Nephron (organoid): ENCODE measurements around the gene NRARP.
A peak's percentile ranks its signal among the peaks of the same experiment; 100 is the strongest.

Experiments
- H3K27ac Mint-ChIP-seq, 3 experiments: 2 replicates each; pipeline ENCODE4 v1.8.0; 2020; ENCODE audit warnings: mixed read lengths in 3 of 3, mild to moderate bottlenecking in 2 of 3, moderate library complexity in 1 of 3
- H3K27me3 Mint-ChIP-seq: 2 replicates; pipeline ENCODE4 v1.8.0; 2021; ENCODE audit warnings: low read depth, mild to moderate bottlenecking, moderate library complexity, mixed read lengths
- H3K36me3 Mint-ChIP-seq: 2 replicates; pipeline ENCODE4 v1.8.0; 2020; ENCODE audit warnings: low read depth, mixed read lengths
- H3K4me1 Mint-ChIP-seq: 2 replicates; pipeline ENCODE4 v1.8.0; 2020; ENCODE audit warnings: mixed read lengths
- H3K4me3 Mint-ChIP-seq, 3 experiments: 2 replicates each; pipeline ENCODE4 v1.8.0; 2020; ENCODE audit warnings: mild to moderate bottlenecking in 3 of 3, mixed read lengths in 3 of 3, moderate library complexity in 2 of 3
- H3K9me3 Mint-ChIP-seq: 2 replicates; pipeline ENCODE4 v1.8.0; 2020; ENCODE audit warnings: mixed read lengths
- CTCF ChIP-seq, 3 experiments: fragments of 200-600 bp; sonication (generic); IDR thresholded peaks; one replicate each; pipeline ENCODE4 v1.5.0; 2021; ENCODE audit warnings: antibody characterized with exemption in 3 of 3; ENCODE audit not compliant: unreplicated experiment in 3 of 3

Gene NRARP

DNA sequence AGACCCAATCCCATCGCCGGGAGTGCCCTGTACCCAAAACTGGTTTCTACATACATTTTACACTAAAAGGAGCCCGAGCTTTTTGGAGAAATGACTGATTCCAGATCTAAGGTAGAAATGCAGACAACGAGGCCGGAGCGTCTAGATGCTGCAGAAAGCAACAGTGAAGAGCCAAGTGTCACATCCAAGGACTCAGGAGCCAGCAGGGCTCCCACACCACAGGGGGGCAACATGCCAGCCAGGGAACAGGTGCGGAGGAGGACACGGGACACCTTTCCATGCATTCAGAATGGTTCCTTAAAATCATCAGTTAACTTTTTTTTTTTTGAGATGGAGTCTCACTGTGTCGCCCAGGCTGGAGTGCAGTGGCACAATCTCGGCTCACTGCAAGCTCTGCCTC lies 23.1 kb upstream of the NRARP start:
- peaks cover 2% of the 10 kb centered on the region for H3K9me3 Mint-ChIP-seq
- H3K4me3 Mint-ChIP-seq = no peak overlapping the region
- no peaks in the 10 kb centered on the region for H3K4me1 Mint-ChIP-seq
- H3K27ac Mint-ChIP-seq = no peak overlapping the region
- TF ChIP-seq CTCF (IDR thresholded peaks at IDR 0.05; ENCODE audit: unreplicated experiment in 3 of 3) = no peak
- H3K27me3 Mint-ChIP-seq = no peaks in the 10 kb centered on the region
- H3K36me3 Mint-ChIP-seq = peaks cover 6% of the 10 kb centered on the region

DNA sequence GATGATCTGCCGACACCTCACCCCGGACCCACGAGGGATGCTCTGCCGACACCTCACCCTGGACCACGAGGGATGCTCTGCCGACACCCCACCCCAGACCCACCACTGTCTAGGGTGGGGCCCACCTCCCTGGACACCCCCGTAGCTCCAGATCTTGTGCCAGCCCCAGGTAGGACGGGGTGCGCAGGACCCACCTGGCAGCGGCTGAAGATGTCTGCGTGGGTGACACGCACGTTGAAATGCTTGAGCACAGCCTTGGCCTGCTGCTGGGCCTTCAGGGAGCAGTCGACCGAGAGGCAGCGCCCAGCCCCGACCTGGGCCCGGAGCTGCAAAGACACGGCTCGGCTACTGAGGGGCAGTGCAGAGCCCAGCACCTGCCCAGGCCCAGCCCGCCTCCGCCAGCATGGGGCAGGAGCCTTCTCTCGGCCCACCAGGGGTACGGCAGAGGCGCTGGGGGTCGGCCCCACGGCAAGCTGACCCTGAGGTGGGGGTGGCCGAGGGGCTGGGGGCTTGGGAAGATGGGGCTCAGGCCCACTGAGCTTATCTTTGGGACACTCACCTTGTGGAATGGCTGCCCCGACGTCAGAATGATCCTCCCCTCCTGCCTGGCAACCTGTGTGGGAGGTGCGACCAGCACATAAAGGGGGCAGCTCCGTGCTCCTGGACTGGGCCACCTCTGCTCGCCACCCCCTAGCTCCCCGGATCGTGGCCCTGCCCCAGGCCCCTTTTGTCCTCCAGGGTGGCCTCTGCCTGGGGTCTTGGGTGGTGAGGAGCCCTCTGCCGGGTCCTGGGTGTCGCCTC lies 21.7 kb upstream of the NRARP start:
- no peak overlapping the region for H3K27ac Mint-ChIP-seq
- no peaks in the 10 kb centered on the region for H3K4me1 Mint-ChIP-seq
- no peak overlapping the region for H3K4me3 Mint-ChIP-seq
- H3K27me3 Mint-ChIP-seq = no peaks in the 10 kb centered on the region
- TF ChIP-seq CTCF (IDR thresholded peaks at IDR 0.05; ENCODE audit: unreplicated experiment in 3 of 3) = no peak
- H3K36me3 Mint-ChIP-seq = peaks cover 6% of the 10 kb centered on the region
- no peaks in the 10 kb centered on the region for H3K9me3 Mint-ChIP-seq

- no peak for TF ChIP-seq CTCF (IDR thresholded peaks at IDR 0.05; ENCODE audit: unreplicated experiment in 3 of 3)
- H3K27me3 Mint-ChIP-seq = no peaks in the 10 kb centered on the region
- peaks cover 3% of the 10 kb centered on the region for H3K36me3 Mint-ChIP-seq
- H3K4me3 Mint-ChIP-seq = no peak overlapping the region
- no peaks in the 10 kb centered on the region for H3K9me3 Mint-ChIP-seq
- H3K27ac Mint-ChIP-seq = no peak overlapping the region
- H3K4me1 Mint-ChIP-seq = no peaks in the 10 kb centered on the region
Measured at GRCh38 chr9:137321726-137322361, 19.8 kb upstream of the NRARP start.

GRCh38 chr9:137320555-137321384 lies 18.7 kb upstream of the NRARP start:
- H3K4me1 Mint-ChIP-seq = no peaks in the 10 kb centered on the region
- no peaks in the 10 kb centered on the region for H3K9me3 Mint-ChIP-seq
- no peaks in the 10 kb centered on the region for H3K27me3 Mint-ChIP-seq
- no peak for TF ChIP-seq CTCF (IDR thresholded peaks at IDR 0.05; ENCODE audit: unreplicated experiment in 3 of 3)
- H3K27ac Mint-ChIP-seq = peak overlapping the region in 1 of 3 experiments; percentile 20
- peaks cover 3% of the 10 kb centered on the region for H3K36me3 Mint-ChIP-seq
- no peak overlapping the region for H3K4me3 Mint-ChIP-seq

DNA sequence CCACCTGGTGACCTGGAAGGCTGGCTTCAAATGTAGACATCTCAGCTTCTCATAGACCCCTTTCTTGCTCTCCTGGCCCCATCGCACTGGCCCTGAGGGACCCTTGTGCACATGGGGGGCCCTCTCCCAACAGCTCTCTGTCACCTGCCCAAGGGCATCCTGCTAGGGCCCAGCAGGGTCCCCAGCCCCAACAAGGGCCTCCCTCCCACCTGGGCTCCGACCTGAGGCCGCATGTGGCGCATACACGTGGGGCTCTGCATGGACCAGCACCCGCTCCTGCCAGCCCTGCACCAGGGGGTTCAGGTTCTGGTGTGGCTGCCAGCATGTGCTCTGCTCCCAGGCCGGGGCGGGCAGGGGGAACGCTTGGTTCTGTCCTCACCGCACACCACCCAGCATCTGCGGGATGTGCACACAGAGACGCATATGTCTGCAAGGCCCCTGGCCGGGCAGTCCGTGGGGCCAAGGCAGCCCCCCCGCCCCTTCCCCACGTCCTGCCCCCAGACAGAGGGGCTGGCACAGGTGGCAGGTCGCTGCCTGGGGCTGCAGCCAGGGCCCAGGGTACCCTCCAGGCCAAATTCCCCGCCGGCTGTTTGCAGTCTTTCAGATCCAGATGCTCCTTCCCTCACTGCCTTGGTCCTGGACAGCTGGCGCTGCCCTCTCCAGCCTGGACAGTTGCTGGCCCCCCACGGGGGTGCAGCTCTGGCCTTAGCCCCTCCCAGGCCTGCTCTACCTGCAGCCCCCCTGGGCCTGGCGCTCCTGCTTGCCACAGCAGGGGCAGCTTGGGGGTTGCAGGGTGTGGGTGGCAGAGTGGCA lies 17.9 kb upstream of the NRARP start:
- Mint-ChIP-seq H3K4me3 (no peak overlapping the region), H3K9me3 (no peaks in the 10 kb centered on the region), H3K27me3 (no peaks in the 10 kb centered on the region), H3K27ac (no peak overlapping the region), H3K4me1 (no peaks in the 10 kb centered on the region), H3K36me3 (peaks cover under 1% of the 10 kb centered on the region)
- TF ChIP-seq CTCF (IDR thresholded peaks at IDR 0.05; ENCODE audit: unreplicated experiment in 3 of 3) = no peak
